Measurements from ENCODE around the gene PGK2. TPM values are rescaled to one million over a fixed set of nuclear protein-coding genes. Genes with fewer than 3 reads are reported as not detected.

PGK2 gene
- total and polyA plus RNA-seq, 2 experiments from 2014 or later: not detected

GRCh38 chr6:49744259-49744658, 42.8 kb downstream of the PGK2 start, which contains the start of gene CRISP3 (continued):
- TF ChIP-seq CTCF (conservative IDR thresholded peaks at IDR 0.05; ENCODE audit: low read depth in 2 of 2): no peak
- TF ChIP-seq EZH2phosphoT487 (IDR thresholded peaks at IDR 0.05; ENCODE audit: unreplicated experiment): no peak
- TF ChIP-seq ZNF331 (CRISPR knock-in tag; IDR thresholded peaks at IDR 0.05; ENCODE audit: low read depth): no peak
- TF ChIP-seq STAT1 (IDR thresholded peaks at IDR 0.05; ENCODE audit: unreplicated experiment): no peak
- TF ChIP-seq REST (IDR thresholded peaks at IDR 0.05; ENCODE audit: unreplicated experiment): no peak

GRCh38 chr6:49743429-49743828, 43.7 kb downstream of the PGK2 start:
- Histone ChIP-seq H2AFZ (no peak overlapping the region), H3K27me3 (ENCODE audit: insufficient read depth) (no peaks in the 10 kb centered on the region), H3K27ac (ENCODE audit: low read depth) (no peak overlapping the region), H4K20me1 (replicated peaks; ENCODE audit: insufficient read depth) (no peaks in the 10 kb centered on the region), H3F3A (replicated peaks; ENCODE audit: low read depth) (no peaks in the 10 kb centered on the region), H3K4me3 (no peak overlapping the region), H3K4me2 (no peak overlapping the region), H3K9me2 (ENCODE audit: insufficient read depth) (no peaks in the 10 kb centered on the region), H3K4me1 (ENCODE audit: insufficient read depth) (no peaks in the 10 kb centered on the region), H3K36me3 (ENCODE audit: insufficient read depth) (no peaks in the 10 kb centered on the region), H3K79me2 (replicated peaks; ENCODE audit: insufficient read depth) (no peaks in the 10 kb centered on the region)
- Mint-ChIP-seq H3K9me3 (no peaks in the 10 kb centered on the region), H3K27ac (no peak overlapping the region), H3K36me3 (ENCODE audit: low read depth) (no peaks in the 10 kb centered on the region), H3K4me1 (no peaks in the 10 kb centered on the region), H3K27me3 (ENCODE audit: insufficient read depth, low read depth, poor library complexity) (no peaks in the 10 kb centered on the region), H3K4me3 (no peak overlapping the region)
- ATAC-seq: no peak
- no peak for DNase-seq (ENCODE audit: low spot score)
- TF ChIP-seq EZH2phosphoT487 (IDR thresholded peaks at IDR 0.05; ENCODE audit: unreplicated experiment): no peak
- TF ChIP-seq JUNB (IDR thresholded peaks at IDR 0.05; ENCODE audit: unreplicated experiment): no peak
- no peak for TF ChIP-seq REST (IDR thresholded peaks at IDR 0.05; ENCODE audit: unreplicated experiment)
- TF ChIP-seq CTCF (conservative IDR thresholded peaks at IDR 0.05; ENCODE audit: low read depth in 2 of 2): no peak
- no peak for TF ChIP-seq NANOG (IDR thresholded peaks at IDR 0.05; ENCODE audit: borderline replicate concordance)
- TF ChIP-seq CREB1 (CRISPR knock-in tag; IDR thresholded peaks at IDR 0.05; ENCODE audit: low read depth): no peak

Measured in GM23338 (cell line).